Measurements from ENCODE around the gene COL25A1. TPM values are rescaled to one million over a fixed set of nuclear protein-coding genes. Genes with fewer than 3 reads are reported as not detected.

Gene COL25A1
- total RNA-seq, 1 donor from 2014 or later, result 0.04 TPM

Other genes with a start within 250 kb of the COL25A1 start
- 23.1 TPM for gene SEC24B, start 131.2 kb upstream of the COL25A1 start, total RNA-seq

Measured in esophagus mucosa (tissue), 1 donor.